Hepatocyte (in vitro differentiated cells): ENCODE measurements around the gene CTNNA3. TPM values are rescaled to one million over a fixed set of nuclear protein-coding genes. Genes with fewer than 3 reads are reported as not detected.

Experiments
- DNase-seq: peaks from one replicate; pipeline ENCODE4 v3.0.0-alpha.2; 2016; ENCODE audit warnings: low spot score
- H2AFZ ChIP-seq: fragments of 200-600 bp; sonication (generic); 2 replicates; pipeline ENCODE4 v1.6.0; 2016; ENCODE audit warnings: antibody characterized with exemption, mild to moderate bottlenecking
- H3K27ac ChIP-seq: fragments of 200-600 bp; sonication (generic); 2 replicates; pipeline ENCODE4 v1.5.1; 2016; ENCODE audit warnings: mild to moderate bottlenecking
- H3K27me3 ChIP-seq: fragments of 200-600 bp; sonication (generic); 2 replicates; pipeline ENCODE4 v1.6.1; 2016
- H3K36me3 ChIP-seq: fragments of 200-600 bp; sonication (generic); replicated peaks from 2 replicates; pipeline ENCODE4 v1.5.1; 2016; ENCODE audit warnings: low read depth; ENCODE audit not compliant: insufficient read depth
- H3K4me1 ChIP-seq: fragments of 200-600 bp; sonication (generic); 2 replicates; pipeline ENCODE4 v1.5.1; 2016; ENCODE audit warnings: mild to moderate bottlenecking, moderate library complexity; ENCODE audit not compliant: insufficient read depth
- H3K4me2 ChIP-seq: fragments of 200-600 bp; sonication (generic); 2 replicates; pipeline ENCODE4 v1.6.0; 2016
- H3K4me3 ChIP-seq: fragments of 200-600 bp; sonication (generic); 2 replicates; pipeline ENCODE4 v1.5.1; 2016; ENCODE audit warnings: mild to moderate bottlenecking
- H3K79me2 ChIP-seq: fragments of 200-600 bp; sonication (generic); 2 replicates; pipeline ENCODE4 v1.6.0; 2017; ENCODE audit warnings: mild to moderate bottlenecking
- H3K9me2 ChIP-seq: fragments of 200-600 bp; sonication (generic); replicated peaks from 2 replicates; pipeline ENCODE4 v1.6.0; 2017; ENCODE audit warnings: mild to moderate bottlenecking; ENCODE audit not compliant: insufficient read depth
- H3K9me3 ChIP-seq: fragments of 200-600 bp; sonication (generic); 2 replicates; pipeline ENCODE4 v1.5.1; 2016; ENCODE audit warnings: low read depth, mild to moderate bottlenecking
- H4K20me1 ChIP-seq: fragments of 200-600 bp; sonication (generic); 2 replicates; pipeline ENCODE4 v1.6.0; 2016; ENCODE audit warnings: mild to moderate bottlenecking; ENCODE audit not compliant: insufficient read depth, poor library complexity, severe bottlenecking
- EZH2 ChIP-seq: fragments of 200-600 bp; sonication (generic); IDR thresholded peaks from 2 replicates; pipeline ENCODE4 v1.6.1; 2016; ENCODE audit warnings: antibody characterized with exemption, mild to moderate bottlenecking, borderline replicate concordance
- EZH2phosphoT487 ChIP-seq: fragments of 200-600 bp; sonication (generic); IDR thresholded peaks from one replicate; pipeline ENCODE4 v1.6.1; 2018; ENCODE audit warnings: antibody characterized with exemption, mild to moderate bottlenecking, low read depth, moderate library complexity; ENCODE audit not compliant: unreplicated experiment, severe bottlenecking
- WGBS: methylation state at CpG from one replicate; pipeline ENCODE4 v1.1.6; 2016; ENCODE audit warnings: low lambda C conversion rate; ENCODE audit errors: missing lambda C conversion rate; 5-methylcytosine and 5-hydroxymethylcytosine counted together
- polyA plus RNA-seq: library from polyadenylated mRNA; unstranded; fragments of >200 nt; fragmentation: Nextera tagmentation; extraction: Ambion mirVana; gene quantifications from 2 replicates; pipeline ENCODE4 v1.2.1, GENCODE V29; 2016
- total RNA-seq: library from RNA; depleted of rRNA; stranded (reverse); fragments of >200 nt; gene quantifications from 2 replicates; pipeline ENCODE4 v1.2.3, GENCODE V29; 2014
- TF ChIP-seq, protein P1 (sequence below): fragments of 200-600 bp; sonication (generic); IDR thresholded peaks from 2 replicates; pipeline ENCODE4 v1.5.1; 2016; ENCODE audit warnings: antibody characterized with exemption, mild to moderate bottlenecking; ENCODE audit not compliant: poor library complexity

Gene CTNNA3
- total and polyA plus RNA-seq, 2 experiments from 2014 or later = 12.9 to 25.9 TPM

DNA sequence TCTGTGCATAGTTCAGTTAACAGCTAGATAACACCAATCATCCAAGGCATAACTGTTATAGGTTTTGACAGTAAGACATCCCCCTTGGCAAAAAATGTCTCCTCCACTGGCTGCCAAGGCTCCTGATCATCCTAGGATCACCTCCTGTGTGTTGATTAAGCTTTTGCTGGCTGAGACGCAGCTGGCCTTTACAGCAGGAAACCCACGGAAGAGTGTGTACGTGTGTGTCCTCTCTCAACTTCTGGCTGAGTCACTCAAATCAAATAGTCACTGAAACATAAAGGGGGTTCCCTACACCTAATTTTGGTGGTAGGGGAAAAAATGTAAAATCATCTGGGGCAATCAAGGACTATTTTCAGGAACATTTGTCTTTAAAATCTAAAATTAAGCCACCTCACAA lies 208.8 kb downstream of the CTNNA3 start:
- no peak for DNase-seq
- Histone ChIP-seq H3K4me2 (no peak overlapping the region), H2AFZ (no peak overlapping the region), H4K20me1 (no peaks in the 10 kb centered on the region), H3K27me3 (no peaks in the 10 kb centered on the region), H3K36me3 (no peaks in the 10 kb centered on the region), H3K27ac (no peak overlapping the region), H3K4me3 (no peak overlapping the region), H3K4me1 (peaks cover 10% of the 10 kb centered on the region), H3K79me2 (no peaks in the 10 kb centered on the region), H3K9me3 (no peaks in the 10 kb centered on the region), H3K9me2 (no peaks in the 10 kb centered on the region)
- WGBS = 72% methylated on average over 3 of the region's 3 CpGs
- TF ChIP-seq, protein P1, sequence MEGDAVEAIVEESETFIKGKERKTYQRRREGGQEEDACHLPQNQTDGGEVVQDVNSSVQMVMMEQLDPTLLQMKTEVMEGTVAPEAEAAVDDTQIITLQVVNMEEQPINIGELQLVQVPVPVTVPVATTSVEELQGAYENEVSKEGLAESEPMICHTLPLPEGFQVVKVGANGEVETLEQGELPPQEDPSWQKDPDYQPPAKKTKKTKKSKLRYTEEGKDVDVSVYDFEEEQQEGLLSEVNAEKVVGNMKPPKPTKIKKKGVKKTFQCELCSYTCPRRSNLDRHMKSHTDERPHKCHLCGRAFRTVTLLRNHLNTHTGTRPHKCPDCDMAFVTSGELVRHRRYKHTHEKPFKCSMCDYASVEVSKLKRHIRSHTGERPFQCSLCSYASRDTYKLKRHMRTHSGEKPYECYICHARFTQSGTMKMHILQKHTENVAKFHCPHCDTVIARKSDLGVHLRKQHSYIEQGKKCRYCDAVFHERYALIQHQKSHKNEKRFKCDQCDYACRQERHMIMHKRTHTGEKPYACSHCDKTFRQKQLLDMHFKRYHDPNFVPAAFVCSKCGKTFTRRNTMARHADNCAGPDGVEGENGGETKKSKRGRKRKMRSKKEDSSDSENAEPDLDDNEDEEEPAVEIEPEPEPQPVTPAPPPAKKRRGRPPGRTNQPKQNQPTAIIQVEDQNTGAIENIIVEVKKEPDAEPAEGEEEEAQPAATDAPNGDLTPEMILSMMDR = no peak
- no peak for TF ChIP-seq EZH2phosphoT487
- no peak for TF ChIP-seq EZH2

DNA sequence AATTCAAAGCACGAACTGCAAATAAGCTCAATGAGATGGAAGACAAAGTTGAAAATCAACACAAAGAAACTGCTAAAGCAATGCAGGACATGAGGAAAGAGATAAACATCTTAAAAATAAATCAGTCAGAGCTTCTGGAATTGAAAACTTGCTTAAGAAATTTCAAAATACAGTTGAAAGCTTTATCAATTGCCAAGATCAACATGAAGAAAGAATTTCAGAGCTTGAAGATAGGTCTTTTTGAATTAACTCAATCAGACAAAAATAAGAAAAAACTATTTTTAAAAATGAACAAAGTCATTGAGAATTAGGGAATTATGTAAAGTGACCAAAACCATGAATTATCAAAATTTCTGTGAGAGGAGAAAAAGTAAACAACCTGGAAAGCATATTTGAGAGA lies 218.1 kb downstream of the CTNNA3 start:
- Histone ChIP-seq H3K4me3 (no peak overlapping the region), H3K27ac (no peak overlapping the region), H4K20me1 (no peaks in the 10 kb centered on the region), H3K4me2 (no peak overlapping the region), H3K79me2 (no peaks in the 10 kb centered on the region), H2AFZ (no peak overlapping the region), H3K36me3 (no peaks in the 10 kb centered on the region), H3K4me1 (no peaks in the 10 kb centered on the region), H3K9me3 (peaks cover 9% of the 10 kb centered on the region), H3K27me3 (no peaks in the 10 kb centered on the region), H3K9me2 (no peaks in the 10 kb centered on the region)
- no peak for DNase-seq
- no peak for TF ChIP-seq EZH2phosphoT487
- TF ChIP-seq, protein P1 = no peak
- no peak for TF ChIP-seq EZH2
- WGBS = 91% methylated on average over 1 of the region's 1 CpG

DNA sequence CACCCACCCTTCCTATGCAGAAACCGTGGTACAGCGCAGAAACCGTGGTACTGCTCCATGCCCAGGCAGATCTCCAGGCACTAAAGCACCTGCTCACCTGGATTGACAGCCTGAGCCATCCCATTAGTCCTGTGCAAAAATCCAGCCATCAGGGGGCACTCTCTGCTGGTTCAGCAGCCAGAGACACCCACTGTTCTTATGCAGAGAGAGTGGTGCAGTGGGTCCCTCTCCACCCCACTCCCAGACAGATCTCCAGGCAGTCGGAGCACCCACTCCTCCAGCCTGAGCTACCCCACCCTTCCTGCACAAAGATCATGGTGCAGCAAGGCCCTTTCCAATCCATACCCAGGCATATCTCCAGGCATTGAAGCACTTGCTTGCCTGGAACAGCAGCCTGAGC lies 219.8 kb downstream of the CTNNA3 start:
- WGBS = 95% methylated on average over 4 of the region's 4 CpGs
- TF ChIP-seq, protein P1 = no peak
- TF ChIP-seq EZH2 = no peak
- no peak for TF ChIP-seq EZH2phosphoT487
- Histone ChIP-seq H3K27ac (no peak overlapping the region), H3K79me2 (no peaks in the 10 kb centered on the region), H3K4me1 (no peaks in the 10 kb centered on the region), H2AFZ (no peak overlapping the region), H3K36me3 (no peaks in the 10 kb centered on the region), H3K4me3 (no peak overlapping the region), H4K20me1 (no peaks in the 10 kb centered on the region), H3K9me3 (peaks cover 6% of the 10 kb centered on the region), H3K27me3 (no peaks in the 10 kb centered on the region), H3K9me2 (no peaks in the 10 kb centered on the region), H3K4me2 (no peak overlapping the region)
- DNase-seq = no peak

DNA sequence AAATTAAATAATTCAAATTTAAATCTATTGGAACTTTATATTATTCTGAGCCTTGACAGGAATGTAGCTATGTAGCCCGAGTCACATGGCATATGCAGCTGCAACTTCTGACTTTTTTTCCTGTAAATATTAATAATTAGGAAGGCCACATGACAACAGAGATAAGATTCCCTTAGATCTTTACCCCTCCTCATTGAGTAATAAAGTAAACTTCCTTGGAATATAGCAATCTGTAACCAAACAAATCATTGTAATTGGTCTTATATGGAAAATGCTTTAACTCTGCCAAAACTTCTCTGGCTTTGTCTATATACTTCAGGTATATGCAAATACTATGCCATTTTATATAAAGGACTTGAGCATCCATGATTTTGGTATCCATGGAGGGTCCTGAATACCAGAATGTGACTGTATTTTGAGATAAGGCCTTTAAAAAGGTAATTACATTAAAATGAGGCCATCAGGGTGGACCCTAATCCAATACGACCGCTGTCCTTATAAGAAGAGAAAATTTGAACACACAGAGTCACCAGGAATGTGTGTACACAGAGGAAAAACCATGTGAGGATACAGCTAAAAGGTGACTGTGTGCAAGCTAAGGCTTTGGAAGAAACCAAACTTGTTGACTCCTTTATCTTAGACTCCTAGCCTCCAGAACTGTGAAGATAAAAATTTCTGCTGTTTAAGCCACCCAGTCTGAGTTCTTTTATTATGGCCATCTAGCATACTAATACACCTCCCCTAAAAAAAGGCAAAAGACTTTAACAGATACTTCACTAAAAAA lies 222.0 kb downstream of the CTNNA3 start:
- 72% methylated on average over 3 of the region's 3 CpGs for WGBS
- TF ChIP-seq, protein P1 = no peak
- no peak for TF ChIP-seq EZH2
- TF ChIP-seq EZH2phosphoT487 = no peak
- H3K27me3 ChIP-seq = no peaks in the 10 kb centered on the region
- DNase-seq = no peak
- no peak overlapping the region for H3K4me2 ChIP-seq
- H3K4me3 ChIP-seq = no peak overlapping the region
- no peak overlapping the region for H2AFZ ChIP-seq
- no peak overlapping the region for H3K27ac ChIP-seq
- H3K4me1 ChIP-seq = no peaks in the 10 kb centered on the region
- no peaks in the 10 kb centered on the region for H3K36me3 ChIP-seq
- peaks cover 6% of the 10 kb centered on the region for H3K9me3 ChIP-seq
- no peaks in the 10 kb centered on the region for H4K20me1 ChIP-seq
- H3K79me2 ChIP-seq = no peaks in the 10 kb centered on the region
- no peaks in the 10 kb centered on the region for H3K9me2 ChIP-seq
